Transverse colon (tissue), 4 donors: ENCODE data around the gene DNAJA4. TPM values are rescaled to one million over a fixed set of nuclear protein-coding genes. Genes with fewer than 3 reads are reported as not detected.

Experiments used
- DNase-seq: peaks from one replicate; pipeline ENCODE4 v3.0.0-alpha.2; 2019
- H3K27ac ChIP-seq, 4 donors: fragments of 200-600 bp; sonication (generic); 2 replicates each; pipeline ENCODE4 v1.5.1; 2016 to 2018; ENCODE audit warnings: inconsistent platforms in 4 of 4
- H3K27me3 ChIP-seq: fragments of 200-600 bp; sonication (generic); 2 replicates; pipeline ENCODE4 v1.5.1; 2017; ENCODE audit warnings: inconsistent platforms
- H3K36me3 ChIP-seq, 4 donors: fragments of 200-600 bp; sonication (generic); 2 replicates each; pipeline ENCODE4 v1.5.1; 2017 to 2019; ENCODE audit warnings: inconsistent platforms in 4 of 4
- H3K4me1 ChIP-seq, 4 donors: fragments of 200-600 bp; sonication (generic); 2 replicates each; pipeline ENCODE4 v1.5.1; 2017 to 2020; ENCODE audit warnings: inconsistent platforms in 4 of 4
- H3K4me3 ChIP-seq, 4 donors: fragments of 200-600 bp; sonication (generic); 1 replicate in 1 of 4; 2 replicates in 3 of 4; pipeline versions ENCODE4 v1.5.1 to v1.6.1; 2017 to 2019; ENCODE audit warnings: inconsistent platforms in 4 of 4
- H3K9me3 ChIP-seq, 2 donors: fragments of 200-600 bp; sonication (generic); 2 replicates each; pipeline ENCODE4 v1.5.1; 2017 to 2019; ENCODE audit warnings: inconsistent platforms in 2 of 2
- EP300 ChIP-seq: sonication (generic); formaldehyde crosslinking; IDR thresholded peaks from one replicate; pipeline ENCODE4 v1.6.1; 2017; ENCODE audit warnings: antibody characterized with exemption, low read depth
- POLR2A ChIP-seq: fragments of 450-650 bp; IDR thresholded peaks from one replicate; pipeline ENCODE4 v1.6.1; 2016; ENCODE audit warnings: antibody characterized with exemption, mild to moderate bottlenecking, moderate library complexity
- POLR2AphosphoS5 ChIP-seq, 3 donors: sonication (generic); formaldehyde crosslinking; IDR thresholded peaks; one replicate each; pipeline ENCODE4 v1.6.1; 2016; ENCODE audit warnings: antibody characterized with exemption in 3 of 3
- WGBS, 2 donors: methylation state at CpG; one replicate each; pipeline ENCODE4 v1.1.5; 2018; ENCODE audit warnings: low coverage in 1 of 2; 5-methylcytosine and 5-hydroxymethylcytosine counted together
- in situ Hi-C, 4 donors: fragments of 200-750 bp; cut with MboI; loops; one replicate each; pipeline versions ENCODE4 v1.15.0 to v1.15.1; 2017; ENCODE audit warnings: low sequenced_read_pairs in 3 of 4, low pct_ligation_motif_present in 1 of 4, low pct_unique_long_range_greater_than_20kb in 1 of 4
- intact Hi-C: fragments of 100-400 bp; cut with DNase I; formaldehyde crosslinking; loops from one replicate; pipeline ENCODE4 v1.15.1; 2023; ENCODE audit warnings: low total_unique reads
- total RNA-seq, 4 donors: library from RNA; depleted of rRNA; stranded (reverse); fragments of >200 nt; gene quantifications; one replicate each; pipeline ENCODE4 v1.1.0, GENCODE V29; 2016
- TF ChIP-seq, protein P1 (sequence below), 5 experiments: fragments of 200-600 bp in 3 of 5; fragments of 450-650 bp in 2 of 5; sonication (generic) in 3 of 5; IDR thresholded peaks; 1 replicate in 2 of 5; 2 replicates in 3 of 5; pipeline ENCODE4 v1.5.1; 2016 to 2017; ENCODE audit warnings: antibody characterized with exemption in 5 of 5, inconsistent platforms in 3 of 5, mild to moderate bottlenecking in 2 of 5, moderate library complexity in 1 of 5

DNAJA4 gene
- total RNA-seq, 4 donors from 2014 or later, result 34.9 to 69.9 (median 42.5) TPM

- TF ChIP-seq POLR2A, result no peak
- TF ChIP-seq, protein P1, sequence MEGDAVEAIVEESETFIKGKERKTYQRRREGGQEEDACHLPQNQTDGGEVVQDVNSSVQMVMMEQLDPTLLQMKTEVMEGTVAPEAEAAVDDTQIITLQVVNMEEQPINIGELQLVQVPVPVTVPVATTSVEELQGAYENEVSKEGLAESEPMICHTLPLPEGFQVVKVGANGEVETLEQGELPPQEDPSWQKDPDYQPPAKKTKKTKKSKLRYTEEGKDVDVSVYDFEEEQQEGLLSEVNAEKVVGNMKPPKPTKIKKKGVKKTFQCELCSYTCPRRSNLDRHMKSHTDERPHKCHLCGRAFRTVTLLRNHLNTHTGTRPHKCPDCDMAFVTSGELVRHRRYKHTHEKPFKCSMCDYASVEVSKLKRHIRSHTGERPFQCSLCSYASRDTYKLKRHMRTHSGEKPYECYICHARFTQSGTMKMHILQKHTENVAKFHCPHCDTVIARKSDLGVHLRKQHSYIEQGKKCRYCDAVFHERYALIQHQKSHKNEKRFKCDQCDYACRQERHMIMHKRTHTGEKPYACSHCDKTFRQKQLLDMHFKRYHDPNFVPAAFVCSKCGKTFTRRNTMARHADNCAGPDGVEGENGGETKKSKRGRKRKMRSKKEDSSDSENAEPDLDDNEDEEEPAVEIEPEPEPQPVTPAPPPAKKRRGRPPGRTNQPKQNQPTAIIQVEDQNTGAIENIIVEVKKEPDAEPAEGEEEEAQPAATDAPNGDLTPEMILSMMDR (IDR thresholded peaks at IDR 0.05), result peak; percentile 85 to 89 (median 87)
- Histone ChIP-seq H3K4me1 (peaks cover 0 to 25% (median 19%) of the 10 kb centered on the region in 4 donors), H3K27me3 (no peaks in the 10 kb centered on the region), H3K36me3 (no peaks in the 10 kb centered on the region), H3K27ac (no peak overlapping the region), H3K4me3 (no peak overlapping the region), H3K9me3 (no peaks in the 10 kb centered on the region)
- 9% methylated on average over 12 of the region's 12 CpGs; no CpG with 5 or more reads in 1 of the 2 donors for WGBS, 2 donors
- intact Hi-C loops (loop anchor here (5.0 kb wide), 2 partner anchors 64 to 129 kb away; no protein-coding TSS in a partner anchor), in situ Hi-C loops (loop anchor here (5.0 to 25.0 kb wide), 3 partner anchors 124 to 279 kb away; no protein-coding TSS in a partner anchor)
- DNase-seq, result peak; percentile 91
These were observed 23.3 kb upstream of the DNAJA4 start for GRCh38 chr15:78241017-78241416.

DNA sequence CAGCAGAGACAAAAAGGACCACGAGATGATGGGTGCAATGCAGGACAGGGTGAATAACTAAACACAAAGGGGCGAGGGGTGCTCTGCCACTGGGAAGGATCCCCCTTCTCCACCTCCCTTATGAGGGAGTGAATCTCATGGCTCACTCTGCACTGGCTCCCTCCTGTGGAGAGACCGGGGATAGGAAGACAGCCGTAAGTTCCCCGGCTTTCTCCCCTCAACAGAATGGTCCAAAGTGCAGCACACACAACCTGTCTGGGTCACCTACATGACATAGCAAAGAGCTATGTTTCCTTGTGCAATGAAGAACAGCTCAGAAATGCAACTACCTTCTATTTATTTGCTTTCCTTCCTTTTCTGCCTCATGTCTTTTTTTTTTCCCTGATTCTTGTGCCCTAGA is 22.2 kb upstream of the DNAJA4 start:
- Histone ChIP-seq H3K4me3 (no peak overlapping the region), H3K27me3 (no peaks in the 10 kb centered on the region), H3K9me3 (no peaks in the 10 kb centered on the region), H3K4me1 (peaks cover 0 to 25% (median 19%) of the 10 kb centered on the region in 4 donors), H3K27ac (no peak overlapping the region), H3K36me3 (no peaks in the 10 kb centered on the region)
- WGBS, 2 donors, result 56% methylated on average over 5 of the region's 5 CpGs; no CpG with 5 or more reads in 1 of the 2 donors
- intact Hi-C loops, result loop anchor here (5.0 kb wide), 2 partner anchors 65 to 130 kb away; no protein-coding TSS in a partner anchor
- DNase-seq, result peak; percentile 57
- TF ChIP-seq POLR2A, result no peak
- no peak for TF ChIP-seq EP300
- TF ChIP-seq POLR2AphosphoS5 (IDR thresholded peaks at IDR 0.05), result no peak
- TF ChIP-seq, protein P1 (IDR thresholded peaks at IDR 0.05), result peak in 4 of 5 experiments; percentile 40 to 63 (median 46)
- in situ Hi-C loops, result loop anchor here (5.0 to 25.0 kb wide), 3 partner anchors 125 to 280 kb away; no protein-coding TSS in a partner anchor

DNA sequence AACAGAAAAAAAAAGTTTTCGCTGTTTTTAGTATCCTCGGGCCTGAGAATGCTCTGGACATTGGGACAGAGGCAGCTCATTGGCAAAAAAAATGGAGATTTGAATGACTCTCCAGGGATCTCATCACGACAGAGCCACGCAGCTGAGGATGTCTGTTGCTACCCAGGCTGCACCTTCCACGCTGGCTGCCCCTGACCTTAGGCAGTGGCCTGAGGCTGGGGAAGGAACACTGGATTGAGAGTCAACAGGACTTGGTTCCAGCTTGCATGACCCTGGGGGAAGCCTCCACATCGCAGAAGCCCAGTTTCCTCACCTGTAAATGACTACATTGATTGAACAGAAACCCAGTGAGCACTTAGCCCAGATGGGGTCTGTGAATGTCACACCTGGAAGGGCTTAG is 21.3 kb upstream of the DNAJA4 start:
- in situ Hi-C loops, result loop anchor here (5.0 to 25.0 kb wide), 3 partner anchors 126 to 281 kb away; no protein-coding TSS in a partner anchor
- DNase-seq, result no peak
- intact Hi-C loops, result loop anchor here (5.0 kb wide), 2 partner anchors 66 to 131 kb away; no protein-coding TSS in a partner anchor

GRCh38 chr15:78243491-78243941 is 20.8 kb upstream of the DNAJA4 start:
- DNase-seq, result peak; percentile 33
- in situ Hi-C loops, result loop anchor here (5.0 to 25.0 kb wide), 3 partner anchors 126 to 281 kb away; no protein-coding TSS in a partner anchor
- TF ChIP-seq, protein P1 (IDR thresholded peaks at IDR 0.05), result no peak
- TF ChIP-seq POLR2A (no peak), POLR2AphosphoS5 (IDR thresholded peaks at IDR 0.05) (no peak), EP300 (no peak)
- intact Hi-C loops, result loop anchor here (5.0 kb wide), 2 partner anchors 66 to 131 kb away; no protein-coding TSS in a partner anchor
- Histone ChIP-seq H3K4me1 (peaks cover 0 to 25% (median 19%) of the 10 kb centered on the region in 4 donors), H3K27me3 (no peaks in the 10 kb centered on the region), H3K4me3 (no peak overlapping the region), H3K27ac (peak overlapping the region in 3 of 4 donors; percentile 29 to 60 (median 40)), H3K36me3 (no peaks in the 10 kb centered on the region), H3K9me3 (no peaks in the 10 kb centered on the region)
- 42% methylated on average over 6 of the region's 6 CpGs; no CpG with 5 or more reads in 1 of the 2 donors for WGBS, 2 donors

More for the DNA sequence above, 21.3 kb upstream of the DNAJA4 start:
- Histone ChIP-seq H3K9me3 (no peaks in the 10 kb centered on the region), H3K36me3 (no peaks in the 10 kb centered on the region), H3K4me3 (no peak overlapping the region), H3K27me3 (no peaks in the 10 kb centered on the region), H3K27ac (no peak overlapping the region), H3K4me1 (peaks cover 0 to 25% (median 19%) of the 10 kb centered on the region in 4 donors)
- TF ChIP-seq EP300, result no peak
- TF ChIP-seq POLR2A, result no peak
- no peak for TF ChIP-seq POLR2AphosphoS5 (IDR thresholded peaks at IDR 0.05)
- TF ChIP-seq, protein P1 (IDR thresholded peaks at IDR 0.05), result no peak
- 76 to 81% methylated on average over 5 to 6 of the region's 6 CpGs for WGBS, 2 donors
